ENCODE data around the gene SMURF1. TPM values are rescaled to one million over a fixed set of nuclear protein-coding genes. Genes with fewer than 3 reads are reported as not detected.

The SMURF1 gene
- total and polyA plus RNA-seq, 2 of the 8 experiments (the other 6 are each of a cell fraction or from before 2014, with no cell fraction given), result 9.6 to 24.5 TPM

GRCh38 chr7:99106411-99106810 lies 37.5 kb downstream of the SMURF1 start:
- no peak for DNase-seq (ENCODE audit: low read depth in 1 of 2, low spot score in 2 of 2)
- Histone ChIP-seq H3K79me2 (ENCODE audit: control insufficient read depth in 1 of 2, insufficient read depth in 2 of 2, low read length in 2 of 2) (peaks cover 0 to 94% of the 10 kb centered on the region in 2 experiments; a peak in 3 of 4 replicates), H3K56ac (replicated peaks; ENCODE audit: insufficient read length, low read depth, low read length) (no peak overlapping the region), H3K9me3 (ENCODE audit: insufficient read depth in 2 of 2, low read depth in 1 of 2, low read length in 1 of 2) (no peaks in the 10 kb centered on the region), H2BK12ac (ENCODE audit: low read depth, low read length) (no peak overlapping the region; the same call in 1 of the 2 replicates), H4K5ac (ENCODE audit: insufficient read length, low read depth, low read length) (no peak overlapping the region), H3K9ac (replicated peaks in 1 of 4; ENCODE audit: extremely low read depth in 1 of 4, low read depth in 3 of 4, low read length in 3 of 4) (no peak overlapping the region; a peak in 1 of 7 replicates), H3K18ac (ENCODE audit: extremely low read depth, low read length) (no peak overlapping the region), H3K27ac (ENCODE audit: low read depth, low read length) (no peak overlapping the region), H2BK5ac (ENCODE audit: low read depth, low read length) (no peak overlapping the region), H3K36me3 (ENCODE audit: control insufficient read depth in 2 of 4, insufficient read depth in 4 of 4, low read length in 3 of 4) (no peaks in the 10 kb centered on the region; a peak in 1 of 8 replicates), H2BK120ac (replicated peaks; ENCODE audit: low read depth, low read length) (no peak overlapping the region), H2AK5ac (ENCODE audit: low read depth, low read length) (no peak overlapping the region), H3K4me3 (ENCODE audit: extremely low read depth in 1 of 4, insufficient read depth in 2 of 4, low read depth in 3 of 4, low read length in 4 of 4) (no peak overlapping the region), H3K4ac (replicated peaks; ENCODE audit: insufficient read length, low read depth, low read length) (no peak overlapping the region), H4K91ac (replicated peaks; ENCODE audit: insufficient read length, low read length) (no peak overlapping the region), H2BK15ac (ENCODE audit: low read length) (no peak overlapping the region), H4K20me1 (replicated peaks in 1 of 2; ENCODE audit: control insufficient read depth in 1 of 2, insufficient read depth in 2 of 2, low read length in 2 of 2) (peaks cover 7 to 14% of the 10 kb centered on the region in 2 experiments), H3K27me3 (replicated peaks in 1 of 4; ENCODE audit: control insufficient read depth in 3 of 4, extremely low read depth in 1 of 4, insufficient read depth in 3 of 4, low read length in 3 of 4) (no peaks in the 10 kb centered on the region), H3K14ac (ENCODE audit: insufficient read length) (no peak overlapping the region), H2BK20ac (ENCODE audit: low read length) (no peak overlapping the region), H2AFZ (ENCODE audit: low read length) (no peak overlapping the region), H3K4me2 (ENCODE audit: insufficient read depth in 1 of 2, low read depth in 2 of 2, low read length in 2 of 2) (peak overlapping the region in 1 of 2 experiments; percentile 22; a peak in 2 of 4 replicates), H3K23me2 (ENCODE audit: low read depth, low read length) (no peaks in the 10 kb centered on the region), H4K8ac (ENCODE audit: extremely low read depth, insufficient read depth, low read length) (no peak overlapping the region), H3K23ac (ENCODE audit: insufficient read length) (no peak overlapping the region), H3K79me1 (ENCODE audit: low read depth, low read length) (peaks cover 13% of the 10 kb centered on the region; the same call in 1 of the 2 replicates), H3K4me1 (replicated peaks in 1 of 4; ENCODE audit: control insufficient read depth in 3 of 4, insufficient read depth in 4 of 4, low read length in 3 of 4) (peaks cover 3 to 24% (median 9%) of the 10 kb centered on the region in 4 experiments; a peak in 6 of 7 replicates)
- ChIA-PET CTCF (ENCODE audit: partially characterized antibody) (interaction anchor here (1.0 kb wide), 1 partner anchor 9 kb away, joined by 4 read pairs; no protein-coding TSS in a partner anchor), POLR2A (ENCODE audit: partially characterized antibody) (interaction anchor here (1.8 kb wide), 1 partner anchor 31 kb away, joined by 5 read pairs; no protein-coding TSS in a partner anchor)
- TF ChIP-seq CEBPB (IDR thresholded peaks at IDR 0.05; ENCODE audit: low read depth, low read length) (no peak), PHF8 (conservative IDR thresholded peaks at IDR 0.05; ENCODE audit: low read depth, low read length) (no peak), TCF12 (IDR thresholded peaks at IDR 0.05; ENCODE audit: low read depth, low read length) (0 out of 2 replicates have a peak, but pooled peaks have one; percentile 10)
- 59% methylated on average over 6 of the region's 6 CpGs; no CpG with 5 or more reads in 1 of the 2 experiments for WGBS, 2 experiments (ENCODE audit: extremely low coverage in 1 of 2, insufficient coverage in 1 of 2, insufficient read length in 1 of 2, insufficient replicate concordance in 2 of 2, low coverage in 1 of 2, low lambda C conversion rate in 2 of 2, missing lambda C conversion rate in 1 of 2)
- no peak for FAIRE-seq

Data from H1 (cell line).